Trophoblast cell (in vitro differentiated cells and primary cell): ENCODE data around the gene NUP93.
A peak's percentile ranks its signal among the peaks of the same experiment; 100 is the strongest.

Source experiments
- DNase-seq, 2 donors: peaks; one replicate each; pipeline ENCODE4 v3.0.0-alpha.2; 2016
- H2AFZ ChIP-seq: 2 replicates; pipeline ENCODE4 v1.6.1; 2013; ENCODE audit warnings: low read length, moderate library complexity, mild to moderate bottlenecking; ENCODE audit not compliant: insufficient read depth, poor library complexity
- H2AK5ac ChIP-seq: 2 replicates; pipeline ENCODE4 v1.6.1; 2013; ENCODE audit warnings: mild to moderate bottlenecking, low read length
- H2BK120ac ChIP-seq: 2 replicates; pipeline ENCODE4 v1.6.1; 2013; ENCODE audit warnings: low read length, mild to moderate bottlenecking, moderate library complexity; ENCODE audit not compliant: insufficient read depth, poor library complexity
- H2BK12ac ChIP-seq: 2 replicates; pipeline ENCODE4 v1.6.1; 2013; ENCODE audit warnings: mild to moderate bottlenecking, low read length, moderate library complexity
- H2BK5ac ChIP-seq: 2 replicates; pipeline ENCODE4 v1.6.1; 2013; ENCODE audit warnings: low read length, low read depth, moderate library complexity, mild to moderate bottlenecking; ENCODE audit not compliant: poor library complexity
- H3K14ac ChIP-seq: 2 replicates; pipeline ENCODE4 v1.6.1; 2013; ENCODE audit warnings: mild to moderate bottlenecking, low read length
- H3K18ac ChIP-seq: 2 replicates; pipeline ENCODE4 v1.6.1; 2013; ENCODE audit warnings: mild to moderate bottlenecking, low read length
- H3K23ac ChIP-seq: 2 replicates; pipeline ENCODE4 v1.6.1; 2013; ENCODE audit warnings: low read length
- H3K27ac ChIP-seq: 2 replicates; pipeline ENCODE4 v1.5.1; 2013; ENCODE audit warnings: low read depth, mild to moderate bottlenecking, inconsistent platforms, low read length, moderate library complexity
- H3K27me3 ChIP-seq: 2 replicates; pipeline ENCODE4 v1.6.1; 2013; ENCODE audit warnings: inconsistent platforms, mild to moderate bottlenecking, low read length, moderate library complexity; ENCODE audit not compliant: insufficient read depth
- H3K36me3 ChIP-seq, 2 experiments: 1 replicate in 1 of 2; 2 replicates in 1 of 2; pipeline ENCODE4 v1.6.1; 2013; ENCODE audit warnings: low read length in 2 of 2, mild to moderate bottlenecking in 2 of 2, moderate library complexity in 1 of 2; ENCODE audit not compliant: insufficient read depth in 2 of 2, control insufficient read depth in 1 of 2
- H3K4ac ChIP-seq: 2 replicates; pipeline ENCODE4 v1.6.1; 2013; ENCODE audit warnings: low read depth, mild to moderate bottlenecking, low read length, moderate library complexity
- H3K4me1 ChIP-seq, 2 experiments: 1 replicate in 1 of 2; 2 replicates in 1 of 2; pipeline ENCODE4 v1.6.1; 2013; ENCODE audit warnings: low read length in 2 of 2, mild to moderate bottlenecking in 2 of 2, moderate library complexity in 1 of 2; ENCODE audit not compliant: insufficient read depth in 2 of 2, control insufficient read depth in 1 of 2
- H3K4me2 ChIP-seq: 2 replicates; pipeline ENCODE4 v1.6.1; 2013; ENCODE audit warnings: inconsistent platforms, mild to moderate bottlenecking, low read length, moderate library complexity
- H3K4me3 ChIP-seq: 2 replicates; pipeline ENCODE4 v1.5.1; 2013; ENCODE audit warnings: mild to moderate bottlenecking, low read depth, low read length, inconsistent platforms
- H3K79me1 ChIP-seq: one replicate; pipeline ENCODE4 v1.6.1; 2013; ENCODE audit warnings: low read length
- H3K79me2 ChIP-seq: 2 replicates; pipeline ENCODE4 v1.6.1; 2013; ENCODE audit warnings: low read length, mild to moderate bottlenecking; ENCODE audit not compliant: control insufficient read depth, insufficient read depth, poor library complexity
- H3K9ac ChIP-seq: 2 replicates; pipeline ENCODE4 v1.6.1; 2013; ENCODE audit warnings: mild to moderate bottlenecking, low read length
- H3K9me3 ChIP-seq: 2 replicates; pipeline ENCODE4 v1.6.1; 2013; ENCODE audit warnings: low read depth, mild to moderate bottlenecking, control low read depth, inconsistent platforms, low read length; ENCODE audit not compliant: insufficient read depth
- H4K12ac ChIP-seq: 2 replicates; pipeline ENCODE4 v1.6.1; 2013; ENCODE audit warnings: low read depth, mild to moderate bottlenecking, low read length, moderate library complexity
- H4K8ac ChIP-seq: 2 replicates; pipeline ENCODE4 v1.6.1; 2013; ENCODE audit warnings: low read depth, mild to moderate bottlenecking, low read length, moderate library complexity
- H4K91ac ChIP-seq: one replicate; pipeline ENCODE4 v1.6.1; 2013; ENCODE audit warnings: low read depth, mild to moderate bottlenecking, low read length, moderate library complexity
- WGBS: extraction: QIAGEN DNeasy Blood & Tissue Kit; methylation state at CpG from one replicate; pipeline ENCODE4 v1.1.7; 2013; ENCODE audit warnings: missing lambda C conversion rate; ENCODE audit not compliant: insufficient read length, insufficient coverage; ENCODE audit errors: extremely low coverage; 5-methylcytosine and 5-hydroxymethylcytosine counted together

Gene NUP93

GRCh38 chr16:56726283-56726682 is 3.6 kb upstream of the NUP93 start:
- Histone ChIP-seq H2AFZ (no peak overlapping the region), H3K4me2 (no peak overlapping the region), H3K4ac (no peak overlapping the region), H3K79me1 (peaks cover 8% of the 10 kb centered on the region), H2BK120ac (no peak overlapping the region), H3K9ac (no peak overlapping the region), H2BK12ac (no peak overlapping the region), H3K23ac (no peak overlapping the region), H3K27me3 (no peaks in the 10 kb centered on the region), H3K14ac (no peak overlapping the region), H3K79me2 (peaks cover 6% of the 10 kb centered on the region), H3K4me3 (no peak overlapping the region), H3K36me3 (no peaks in the 10 kb centered on the region), H4K12ac (no peak overlapping the region), H4K91ac (no peak overlapping the region), H3K18ac (no peak overlapping the region), H4K8ac (no peak overlapping the region), H3K9me3 (no peaks in the 10 kb centered on the region), H3K27ac (no peak overlapping the region), H2AK5ac (no peak overlapping the region), H2BK5ac (no peak overlapping the region), H3K4me1 (peaks cover 0 to 3% of the 10 kb centered on the region in 2 experiments)
- no peak for DNase-seq
- WGBS = no CpG with 5 or more reads among the region's 2 CpGs

GRCh38 chr16:56726926-56727325 is 3.0 kb upstream of the NUP93 start:
- H3K27me3 ChIP-seq = no peaks in the 10 kb centered on the region
- no CpG with 5 or more reads among the region's 6 CpGs for WGBS

GRCh38 chr16:56728027-56728426 is 1.9 kb upstream of the NUP93 start:
- Histone ChIP-seq H3K79me1 (peaks cover 8% of the 10 kb centered on the region), H2AFZ (no peak overlapping the region), H2BK5ac (no peak overlapping the region), H3K4me3 (no peak overlapping the region), H2BK12ac (no peak overlapping the region), H4K91ac (no peak overlapping the region), H3K4me1 (peaks cover 0 to 3% of the 10 kb centered on the region in 2 experiments), H4K8ac (no peak overlapping the region), H3K4me2 (no peak overlapping the region), H3K9me3 (no peaks in the 10 kb centered on the region), H3K36me3 (no peaks in the 10 kb centered on the region), H3K4ac (no peak overlapping the region), H3K18ac (no peak overlapping the region), H3K9ac (no peak overlapping the region), H4K12ac (no peak overlapping the region), H3K27me3 (no peaks in the 10 kb centered on the region), H2BK120ac (no peak overlapping the region), H3K14ac (no peak overlapping the region), H2AK5ac (no peak overlapping the region), H3K27ac (no peak overlapping the region), H3K79me2 (peaks cover 6% of the 10 kb centered on the region), H3K23ac (no peak overlapping the region)
- WGBS = no CpG with 5 or more reads among the region's 1 CpG
- DNase-seq = no peak

More at GRCh38 chr16:56726926-56727325, 3.0 kb upstream of the NUP93 start:
- Histone ChIP-seq H3K23ac (no peak overlapping the region), H3K14ac (no peak overlapping the region), H4K12ac (no peak overlapping the region), H3K4me2 (no peak overlapping the region), H3K36me3 (no peaks in the 10 kb centered on the region), H3K79me1 (peaks cover 8% of the 10 kb centered on the region), H2AFZ (no peak overlapping the region), H3K18ac (no peak overlapping the region), H3K79me2 (peaks cover 6% of the 10 kb centered on the region), H3K9me3 (no peaks in the 10 kb centered on the region), H4K91ac (no peak overlapping the region), H3K4me1 (peaks cover 0 to 3% of the 10 kb centered on the region in 2 experiments), H2AK5ac (no peak overlapping the region), H3K9ac (no peak overlapping the region), H4K8ac (no peak overlapping the region), H2BK12ac (no peak overlapping the region), H3K4me3 (no peak overlapping the region), H3K4ac (no peak overlapping the region), H2BK5ac (no peak overlapping the region), H2BK120ac (no peak overlapping the region), H3K27ac (no peak overlapping the region)
- DNase-seq = no peak

- Histone ChIP-seq H3K4me1 (peaks cover 4 to 9% of the 10 kb centered on the region in 2 experiments), H3K27ac (peak overlapping the region; percentile 54), H3K4me3 (no peak overlapping the region), H3K9me3 (no peaks in the 10 kb centered on the region), H3K4ac (no peak overlapping the region), H4K8ac (peak overlapping the region; percentile 87), H3K14ac (no peak overlapping the region), H2AFZ (peak overlapping the region; percentile 91), H3K23ac (no peak overlapping the region), H3K36me3 (no peaks in the 10 kb centered on the region), H2AK5ac (no peak overlapping the region), H3K79me2 (peaks cover 6% of the 10 kb centered on the region), H2BK5ac (peak overlapping the region; percentile 50), H3K18ac (no peak overlapping the region), H3K79me1 (peaks cover 8% of the 10 kb centered on the region), H2BK12ac (no peak overlapping the region), H3K9ac (peak overlapping the region; percentile 80), H4K12ac (no peak overlapping the region), H4K91ac (peak overlapping the region; percentile 17), H3K4me2 (peak overlapping the region; percentile 65), H2BK120ac (no peak overlapping the region), H3K27me3 (no peaks in the 10 kb centered on the region)
- no CpG with 5 or more reads among the region's 8 CpGs for WGBS
- no peak for DNase-seq
Measured at GRCh38 chr16:56728980-56729734, 772 bp upstream of the NUP93 start.
